Measurements from ENCODE around the gene GRHPR.
"Not testable (repeated sequence)": the region's sequence is repeated elsewhere in the genome, so short reads cannot be mapped to it uniquely, and the experiment has no call there.

The GRHPR gene

DNA sequence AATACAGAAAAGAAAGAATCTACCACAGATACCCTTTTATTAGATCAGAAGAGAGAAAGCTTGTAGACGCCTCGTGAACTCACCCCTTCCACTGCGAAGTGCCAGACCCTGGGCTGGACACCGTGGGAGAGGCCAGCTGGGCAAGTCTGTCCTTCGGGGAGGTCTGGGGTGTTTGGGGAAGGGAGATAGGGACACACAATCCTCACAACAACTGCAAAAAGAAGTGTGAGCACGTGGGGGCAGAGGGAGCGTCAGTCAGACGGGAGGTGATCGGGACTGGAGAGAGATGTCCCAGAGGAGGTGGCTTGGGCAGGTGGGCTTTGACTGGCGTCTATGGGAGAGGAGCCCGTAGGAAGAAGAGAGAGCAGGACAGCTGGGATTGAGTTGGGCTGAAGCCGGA lies 27.3 kb upstream of the GRHPR start:
- H3K36me3 ChIP-seq (ENCODE audit: low read depth): no peaks in the 10 kb centered on the region
- no peaks in the 10 kb centered on the region for H3K27me3 ChIP-seq (ENCODE audit: insufficient read depth, poor library complexity, severe bottlenecking)
- DNase-seq (ENCODE audit: low spot score) (no peak), ATAC-seq (ENCODE audit: low read depth) (no peak)
- H3K9me3 ChIP-seq (ENCODE audit: severe bottlenecking): no peaks in the 10 kb centered on the region
- TF ChIP-seq, protein P1, sequence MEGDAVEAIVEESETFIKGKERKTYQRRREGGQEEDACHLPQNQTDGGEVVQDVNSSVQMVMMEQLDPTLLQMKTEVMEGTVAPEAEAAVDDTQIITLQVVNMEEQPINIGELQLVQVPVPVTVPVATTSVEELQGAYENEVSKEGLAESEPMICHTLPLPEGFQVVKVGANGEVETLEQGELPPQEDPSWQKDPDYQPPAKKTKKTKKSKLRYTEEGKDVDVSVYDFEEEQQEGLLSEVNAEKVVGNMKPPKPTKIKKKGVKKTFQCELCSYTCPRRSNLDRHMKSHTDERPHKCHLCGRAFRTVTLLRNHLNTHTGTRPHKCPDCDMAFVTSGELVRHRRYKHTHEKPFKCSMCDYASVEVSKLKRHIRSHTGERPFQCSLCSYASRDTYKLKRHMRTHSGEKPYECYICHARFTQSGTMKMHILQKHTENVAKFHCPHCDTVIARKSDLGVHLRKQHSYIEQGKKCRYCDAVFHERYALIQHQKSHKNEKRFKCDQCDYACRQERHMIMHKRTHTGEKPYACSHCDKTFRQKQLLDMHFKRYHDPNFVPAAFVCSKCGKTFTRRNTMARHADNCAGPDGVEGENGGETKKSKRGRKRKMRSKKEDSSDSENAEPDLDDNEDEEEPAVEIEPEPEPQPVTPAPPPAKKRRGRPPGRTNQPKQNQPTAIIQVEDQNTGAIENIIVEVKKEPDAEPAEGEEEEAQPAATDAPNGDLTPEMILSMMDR (IDR thresholded peaks at IDR 0.05; ENCODE audit: poor library complexity, severe bottlenecking): no peak
- no peak overlapping the region for H3K4me3 ChIP-seq (ENCODE audit: severe bottlenecking)
- no peak overlapping the region for H3K27ac ChIP-seq (ENCODE audit: poor library complexity, severe bottlenecking)
- no peaks in the 10 kb centered on the region for H3K4me1 ChIP-seq (ENCODE audit: insufficient read depth, poor library complexity, severe bottlenecking)

DNA sequence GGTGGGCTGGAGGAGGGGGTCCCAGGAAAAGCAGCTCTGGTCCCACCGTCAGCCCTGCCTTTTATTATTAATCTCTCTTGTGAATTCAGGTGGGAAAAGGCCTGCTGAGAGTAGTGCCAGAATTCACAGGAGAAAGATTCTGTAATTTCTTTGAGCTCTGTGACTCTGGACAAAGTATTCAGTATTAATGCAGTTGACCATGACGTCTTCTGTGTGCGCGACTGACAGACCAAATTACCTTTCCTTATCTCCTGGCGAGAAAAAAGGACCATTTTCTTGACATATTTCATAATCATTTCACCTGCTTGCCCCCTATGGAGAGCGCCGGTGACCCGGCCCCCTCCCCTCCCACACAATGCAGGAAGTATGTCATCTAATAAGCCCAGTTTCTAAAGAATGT lies 26.8 kb upstream of the GRHPR start:
- no peak overlapping the region for H3K27ac ChIP-seq (ENCODE audit: poor library complexity, severe bottlenecking)
- ATAC-seq (ENCODE audit: low read depth) (no peak), DNase-seq (ENCODE audit: low spot score) (no peak)
- no peaks in the 10 kb centered on the region for H3K36me3 ChIP-seq (ENCODE audit: low read depth)
- TF ChIP-seq, protein P1 (IDR thresholded peaks at IDR 0.05; ENCODE audit: poor library complexity, severe bottlenecking): no peak
- no peaks in the 10 kb centered on the region for H3K4me1 ChIP-seq (ENCODE audit: insufficient read depth, poor library complexity, severe bottlenecking)
- H3K4me3 ChIP-seq (ENCODE audit: severe bottlenecking): no peak overlapping the region
- H3K27me3 ChIP-seq (ENCODE audit: insufficient read depth, poor library complexity, severe bottlenecking): no peaks in the 10 kb centered on the region
- H3K9me3 ChIP-seq (ENCODE audit: severe bottlenecking): no peaks in the 10 kb centered on the region

DNA sequence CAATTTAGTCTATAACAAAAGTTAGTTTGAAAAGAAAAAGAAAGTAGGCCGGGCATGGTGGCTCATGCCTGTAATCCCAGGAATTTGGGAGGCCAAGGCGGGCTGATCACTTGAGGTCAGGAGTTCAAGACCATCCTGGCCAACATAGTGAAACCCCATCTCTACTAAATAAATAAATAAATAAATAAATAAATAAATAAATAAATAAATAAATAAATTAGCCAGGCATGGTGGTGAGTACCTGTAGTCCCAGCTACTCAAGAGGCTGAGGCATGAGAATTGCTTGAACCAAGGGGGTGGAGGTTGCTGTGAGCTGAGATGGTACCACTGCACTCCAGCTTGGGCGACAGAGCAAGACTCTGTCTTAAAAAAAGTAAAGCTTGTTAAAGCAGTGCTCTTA lies 24.5 kb upstream of the GRHPR start:
- DNase-seq (ENCODE audit: low spot score); H3K27ac ChIP-seq (ENCODE audit: poor library complexity, severe bottlenecking); H3K9me3 ChIP-seq (ENCODE audit: severe bottlenecking); H3K4me1 ChIP-seq (ENCODE audit: insufficient read depth, poor library complexity, severe bottlenecking); H3K27me3 ChIP-seq (ENCODE audit: insufficient read depth, poor library complexity, severe bottlenecking); ATAC-seq (ENCODE audit: low read depth); H3K36me3 ChIP-seq (ENCODE audit: low read depth); H3K4me3 ChIP-seq (ENCODE audit: severe bottlenecking): not testable (repeated sequence)

DNA sequence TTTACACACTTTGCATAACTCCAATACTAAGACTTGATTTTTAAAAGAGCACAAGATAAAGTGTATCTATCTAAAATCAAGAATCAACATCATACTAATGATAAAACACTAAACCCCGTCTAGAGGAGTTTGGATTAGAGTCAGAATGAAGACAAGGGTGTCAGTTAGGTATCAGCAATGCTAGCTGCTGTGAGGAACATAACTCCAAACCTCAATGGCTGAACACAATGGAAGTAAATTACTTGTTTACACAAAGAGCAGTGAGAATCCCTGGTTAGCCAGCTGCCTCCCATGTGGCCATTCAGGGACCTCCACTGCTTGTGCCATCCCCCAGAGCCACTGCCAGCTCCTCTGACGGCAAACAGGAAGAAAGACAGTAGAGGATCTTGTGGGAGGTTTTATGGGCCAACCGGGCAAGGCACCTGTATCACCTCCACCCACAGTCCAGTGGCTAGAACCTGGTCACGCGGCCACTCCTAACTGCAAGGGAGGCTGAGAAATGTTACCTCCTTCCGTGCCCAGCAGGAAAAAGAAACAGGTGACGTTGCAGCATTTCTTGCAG lies 24.0 kb upstream of the GRHPR start:
- Histone ChIP-seq H3K9me3 (ENCODE audit: severe bottlenecking) (no peaks in the 10 kb centered on the region), H3K4me3 (ENCODE audit: severe bottlenecking) (no peak overlapping the region), H3K27me3 (ENCODE audit: insufficient read depth, poor library complexity, severe bottlenecking) (no peaks in the 10 kb centered on the region), H3K4me1 (ENCODE audit: insufficient read depth, poor library complexity, severe bottlenecking) (no peaks in the 10 kb centered on the region), H3K36me3 (ENCODE audit: low read depth) (no peaks in the 10 kb centered on the region), H3K27ac (ENCODE audit: poor library complexity, severe bottlenecking) (no peak overlapping the region)
- no peak for DNase-seq (ENCODE audit: low spot score)
- TF ChIP-seq, protein P1 (IDR thresholded peaks at IDR 0.05; ENCODE audit: poor library complexity, severe bottlenecking): no peak
- ATAC-seq (ENCODE audit: low read depth): no peak

DNA sequence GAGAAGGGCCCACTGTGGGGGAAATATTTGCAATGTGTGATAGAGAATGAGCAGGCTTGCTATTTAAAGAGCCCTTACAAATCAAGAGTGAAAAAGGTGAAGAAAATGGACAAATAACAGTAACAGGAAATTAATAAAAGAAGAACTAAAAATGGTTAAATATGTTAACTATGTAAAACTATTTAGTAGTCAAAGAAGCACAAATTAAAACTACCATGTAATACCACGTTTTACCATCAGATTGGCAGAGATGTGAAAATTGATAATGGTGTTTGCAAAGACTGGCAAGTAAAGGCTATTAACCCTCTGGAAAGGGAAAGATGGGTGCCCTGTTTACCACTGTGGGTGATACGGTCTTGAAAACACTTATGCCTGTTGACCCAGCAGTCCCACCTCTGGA lies 23.2 kb upstream of the GRHPR start:
- H3K4me1 ChIP-seq (ENCODE audit: insufficient read depth, poor library complexity, severe bottlenecking): no peaks in the 10 kb centered on the region
- H3K36me3 ChIP-seq (ENCODE audit: low read depth): no peaks in the 10 kb centered on the region
- no peak overlapping the region for H3K4me3 ChIP-seq (ENCODE audit: severe bottlenecking)
- DNase-seq (ENCODE audit: low spot score) (no peak), ATAC-seq (ENCODE audit: low read depth) (no peak)
- TF ChIP-seq, protein P1 (IDR thresholded peaks at IDR 0.05; ENCODE audit: poor library complexity, severe bottlenecking): no peak
- H3K27me3 ChIP-seq (ENCODE audit: insufficient read depth, poor library complexity, severe bottlenecking): no peaks in the 10 kb centered on the region
- no peak overlapping the region for H3K27ac ChIP-seq (ENCODE audit: poor library complexity, severe bottlenecking)
- H3K9me3 ChIP-seq (ENCODE audit: severe bottlenecking): no peaks in the 10 kb centered on the region

Data from RWPE2 (cell line).